ENCODE data around the gene PHOX2A. TPM values are rescaled to one million over a fixed set of nuclear protein-coding genes. Genes with fewer than 3 reads are reported as not detected.

Gene PHOX2A
- total RNA-seq, 1 experiment from 2014 or later, result not detected

- no TSS peak for BruUV-seq (replicated peaks)
- TF ChIP-seq EZH2 (IDR thresholded peaks at IDR 0.05; ENCODE audit: borderline replicate concordance, low read depth, low read length, poor library complexity, severe bottlenecking) (no peak), CTCF (conservative IDR thresholded peaks at IDR 0.05; ENCODE audit: low read depth, low read length) (no peak)
- no peaks in the 10 kb centered on the region for H3K9me3 ChIP-seq (ENCODE audit: low read depth, low read length, poor library complexity, severe bottlenecking)
- H3K27ac ChIP-seq (ENCODE audit: low read depth, low read length, poor library complexity, severe bottlenecking), result no peak overlapping the region
- H3K27me3 ChIP-seq (replicated peaks; ENCODE audit: insufficient read depth, low read depth, low read length, poor library complexity), result peaks cover 54% of the 10 kb centered on the region
- ChIA-PET CTCF (no interaction called here), POLR2A (ENCODE audit: low non-redundant PET) (no interaction called here)
- intact Hi-C loops (cut with micrococcal nuclease; ENCODE audit: unreplicated experiment), result loop anchor here (5.0 kb wide), 1 partner anchor 193 kb away; the partner anchor contains the start of gene CLPB
- H3K36me3 ChIP-seq (ENCODE audit: insufficient read depth, low read length, poor library complexity, severe bottlenecking), result peaks cover 16% of the 10 kb centered on the region
- no peak overlapping the region for H3K4me3 ChIP-seq (ENCODE audit: low read depth, low read length, poor library complexity, severe bottlenecking)
- no peaks in the 10 kb centered on the region for H3K4me1 ChIP-seq (ENCODE audit: insufficient read depth, low read length, poor library complexity, severe bottlenecking)
- no peak for DNase-seq (ENCODE audit: low spot score)
Observed at GRCh38 chr11:72239313-72239848, 4.6 kb downstream of the PHOX2A start.

- no peak for DNase-seq (ENCODE audit: low spot score)
- intact Hi-C loops (cut with micrococcal nuclease; ENCODE audit: unreplicated experiment), result loop anchor here (5.0 kb wide), 1 partner anchor 194 kb away; the partner anchor contains the start of gene CLPB
- ChIA-PET POLR2A (ENCODE audit: low non-redundant PET) (no interaction called here), CTCF (interaction anchor here (0.5 to 1.4 kb wide), 3 partner anchors 19 to 214 kb away, joined by 3 to 8 read pairs (median 6); no protein-coding TSS in a partner anchor)
- Histone ChIP-seq H3K4me3 (ENCODE audit: low read depth, low read length, poor library complexity, severe bottlenecking) (no peak overlapping the region), H3K36me3 (ENCODE audit: insufficient read depth, low read length, poor library complexity, severe bottlenecking) (peaks cover 21% of the 10 kb centered on the region), H3K27me3 (replicated peaks; ENCODE audit: insufficient read depth, low read depth, low read length, poor library complexity) (peaks cover 47% of the 10 kb centered on the region), H3K4me1 (ENCODE audit: insufficient read depth, low read length, poor library complexity, severe bottlenecking) (no peaks in the 10 kb centered on the region), H3K9me3 (ENCODE audit: low read depth, low read length, poor library complexity, severe bottlenecking) (no peaks in the 10 kb centered on the region), H3K27ac (ENCODE audit: low read depth, low read length, poor library complexity, severe bottlenecking) (no peak overlapping the region)
- TF ChIP-seq CTCF (conservative IDR thresholded peaks at IDR 0.05; ENCODE audit: low read depth, low read length) (0 out of 2 replicates have a peak, but pooled peaks have one; percentile 14), EZH2 (IDR thresholded peaks at IDR 0.05; ENCODE audit: borderline replicate concordance, low read depth, low read length, poor library complexity, severe bottlenecking) (no peak)
- BruUV-seq (replicated peaks), result TSS peak; percentile 73
Observed at GRCh38 chr11:72238492-72239312, 5.3 kb downstream of the PHOX2A start.

GRCh38 chr11:72238040-72238450 lies 5.9 kb downstream of the PHOX2A start:
- Histone ChIP-seq H3K27me3 (replicated peaks; ENCODE audit: insufficient read depth, low read depth, low read length, poor library complexity) (peaks cover 40% of the 10 kb centered on the region), H3K27ac (ENCODE audit: low read depth, low read length, poor library complexity, severe bottlenecking) (no peak overlapping the region), H3K4me3 (ENCODE audit: low read depth, low read length, poor library complexity, severe bottlenecking) (no peak overlapping the region), H3K4me1 (ENCODE audit: insufficient read depth, low read length, poor library complexity, severe bottlenecking) (no peaks in the 10 kb centered on the region), H3K9me3 (ENCODE audit: low read depth, low read length, poor library complexity, severe bottlenecking) (no peaks in the 10 kb centered on the region), H3K36me3 (ENCODE audit: insufficient read depth, low read length, poor library complexity, severe bottlenecking) (peaks cover 21% of the 10 kb centered on the region)
- intact Hi-C loops (cut with micrococcal nuclease; ENCODE audit: unreplicated experiment), result loop anchor here (5.0 kb wide), 1 partner anchor 194 kb away; the partner anchor contains the start of gene CLPB
- peak; percentile 80 for DNase-seq (ENCODE audit: low spot score)
- no TSS peak for BruUV-seq (replicated peaks)
- ChIA-PET POLR2A (ENCODE audit: low non-redundant PET) (no interaction called here), CTCF (interaction anchor here (0.5 to 1.4 kb wide), 3 partner anchors 18 to 213 kb away, joined by 3 to 8 read pairs (median 6); no protein-coding TSS in a partner anchor)
- TF ChIP-seq CTCF (conservative IDR thresholded peaks at IDR 0.05; ENCODE audit: low read depth, low read length) (peak; percentile 94), EZH2 (IDR thresholded peaks at IDR 0.05; ENCODE audit: borderline replicate concordance, low read depth, low read length, poor library complexity, severe bottlenecking) (no peak)

Data from A673 (cell line).